ENCODE data around the gene P2RY12.

DNA sequence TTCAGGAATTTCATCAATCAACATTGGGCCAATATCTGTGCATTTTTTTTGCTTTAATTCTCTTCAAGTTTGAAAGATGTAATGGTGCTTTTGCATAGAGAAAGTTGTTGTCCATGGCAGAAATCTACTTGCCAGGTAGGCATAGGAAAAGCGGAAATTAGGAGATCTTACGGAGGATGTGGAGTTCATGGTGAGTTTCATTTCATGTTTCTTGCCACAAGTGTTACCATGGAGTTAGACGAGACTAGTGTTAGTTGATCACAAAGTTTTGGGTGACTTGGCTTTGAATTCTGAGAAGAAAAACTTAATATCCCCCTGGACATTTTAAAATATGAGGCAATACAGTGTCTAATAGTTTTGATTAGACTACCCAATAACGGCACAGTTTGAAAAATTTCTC lies 54.2 kb downstream of the P2RY12 start:
- no peak for TF ChIP-seq POLR2A (IDR thresholded peaks at IDR 0.05; ENCODE audit: low read depth)
- TF ChIP-seq, protein P1, sequence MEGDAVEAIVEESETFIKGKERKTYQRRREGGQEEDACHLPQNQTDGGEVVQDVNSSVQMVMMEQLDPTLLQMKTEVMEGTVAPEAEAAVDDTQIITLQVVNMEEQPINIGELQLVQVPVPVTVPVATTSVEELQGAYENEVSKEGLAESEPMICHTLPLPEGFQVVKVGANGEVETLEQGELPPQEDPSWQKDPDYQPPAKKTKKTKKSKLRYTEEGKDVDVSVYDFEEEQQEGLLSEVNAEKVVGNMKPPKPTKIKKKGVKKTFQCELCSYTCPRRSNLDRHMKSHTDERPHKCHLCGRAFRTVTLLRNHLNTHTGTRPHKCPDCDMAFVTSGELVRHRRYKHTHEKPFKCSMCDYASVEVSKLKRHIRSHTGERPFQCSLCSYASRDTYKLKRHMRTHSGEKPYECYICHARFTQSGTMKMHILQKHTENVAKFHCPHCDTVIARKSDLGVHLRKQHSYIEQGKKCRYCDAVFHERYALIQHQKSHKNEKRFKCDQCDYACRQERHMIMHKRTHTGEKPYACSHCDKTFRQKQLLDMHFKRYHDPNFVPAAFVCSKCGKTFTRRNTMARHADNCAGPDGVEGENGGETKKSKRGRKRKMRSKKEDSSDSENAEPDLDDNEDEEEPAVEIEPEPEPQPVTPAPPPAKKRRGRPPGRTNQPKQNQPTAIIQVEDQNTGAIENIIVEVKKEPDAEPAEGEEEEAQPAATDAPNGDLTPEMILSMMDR (IDR thresholded peaks at IDR 0.05): no peak

All from esophagus muscularis mucosa (tissue), 3 donors.